Measurements from ENCODE around the gene RFWD3. TPM values are rescaled to one million over a fixed set of nuclear protein-coding genes. Genes with fewer than 3 reads are reported as not detected.
"Not testable (repeated sequence)": the region's sequence is repeated elsewhere in the genome, so short reads cannot be mapped to it uniquely, and the experiment has no call there.

The RFWD3 gene
- total RNA-seq, 1 donor from 2014 or later: 5.8 TPM

DNA sequence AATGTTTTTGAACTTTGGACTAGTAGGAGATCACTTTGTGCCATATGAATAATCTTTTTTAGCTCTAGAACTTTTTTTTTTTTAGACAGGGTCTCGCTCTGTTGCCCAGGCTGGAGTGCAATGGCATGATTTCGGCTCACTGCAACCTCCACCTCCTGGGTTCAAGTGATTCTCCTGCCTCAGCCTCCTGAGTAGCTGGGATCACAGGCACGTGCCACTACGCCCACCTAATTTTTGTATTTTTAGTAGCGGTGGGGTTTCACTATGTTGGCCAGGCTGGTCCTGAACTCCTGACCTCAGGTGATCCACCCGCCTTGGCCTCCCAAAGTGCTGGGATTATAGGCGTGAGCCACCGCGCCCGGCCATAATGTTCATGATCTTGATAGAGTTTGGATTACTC is 2.2 kb upstream of the RFWD3 start:
- DNase-seq (ENCODE audit: low spot score); intact Hi-C loops (cut with DNase I): not testable (repeated sequence)

GRCh38 chr16:74667255-74667700 is 601 bp upstream of the RFWD3 start:
- DNase-seq (ENCODE audit: low spot score): no peak

DNA sequence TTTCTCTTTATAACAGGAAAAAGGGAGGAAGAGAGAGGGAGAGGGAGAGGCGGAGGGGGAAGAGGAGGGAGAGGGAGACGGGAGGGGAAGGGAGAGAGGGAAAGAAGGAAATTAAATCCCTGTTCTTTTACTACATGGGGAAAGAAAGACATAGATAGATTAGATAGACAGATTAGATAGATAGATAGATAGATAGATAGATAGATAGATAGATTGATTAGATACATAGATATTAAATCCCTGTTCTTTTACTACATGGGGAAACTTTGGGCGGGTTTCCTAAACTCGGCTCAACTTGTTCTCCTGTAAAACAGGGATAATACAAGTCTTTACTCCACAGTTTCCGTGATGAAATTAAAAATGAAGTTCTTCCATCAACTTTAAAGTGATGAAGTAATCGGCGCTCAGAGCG is 661 bp downstream of the RFWD3 start:
- intact Hi-C loops (cut with DNase I): no loop called here
- no peak for DNase-seq (ENCODE audit: low spot score)

More at GRCh38 chr16:74667255-74667700, 601 bp upstream of the RFWD3 start:
- intact Hi-C loops (cut with DNase I): no loop called here

DNA sequence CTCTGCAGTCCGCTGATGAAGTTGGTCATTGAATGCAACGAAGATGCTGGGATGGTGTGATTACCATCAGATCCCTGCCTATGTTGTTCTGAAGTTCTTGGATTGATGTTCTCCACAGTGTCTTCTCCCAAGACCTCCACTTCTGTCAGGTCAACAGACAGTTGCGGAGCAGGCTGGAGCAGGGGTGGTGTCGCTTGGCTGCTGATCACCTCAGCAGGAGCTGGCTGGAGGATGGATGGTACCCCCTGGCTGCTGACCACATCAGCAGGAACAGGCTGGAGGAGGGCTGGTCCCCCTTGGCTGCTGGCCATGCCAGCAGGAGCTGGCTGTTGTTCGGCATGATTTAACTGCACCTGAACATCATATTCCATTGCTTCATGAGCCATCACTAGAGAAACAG is 5.6 kb downstream of the RFWD3 start:
- intact Hi-C loops (cut with DNase I): no loop called here

GRCh38 chr16:74660383-74660782 is 6.3 kb downstream of the RFWD3 start:
- DNase-seq (ENCODE audit: low spot score): no peak
- intact Hi-C loops (cut with DNase I): no loop called here

More for the DNA sequence above, 5.6 kb downstream of the RFWD3 start:
- DNase-seq (ENCODE audit: low spot score): no peak

- DNase-seq (ENCODE audit: low spot score): no peak
- intact Hi-C loops (cut with DNase I): no loop called here
These were observed 7.6 kb downstream of the RFWD3 start for GRCh38 chr16:74659041-74659440.

GRCh38 chr16:74657870-74658642 is 8.6 kb downstream of the RFWD3 start:
- no peak for DNase-seq (ENCODE audit: low spot score)
- intact Hi-C loops (cut with DNase I): no loop called here

DNA sequence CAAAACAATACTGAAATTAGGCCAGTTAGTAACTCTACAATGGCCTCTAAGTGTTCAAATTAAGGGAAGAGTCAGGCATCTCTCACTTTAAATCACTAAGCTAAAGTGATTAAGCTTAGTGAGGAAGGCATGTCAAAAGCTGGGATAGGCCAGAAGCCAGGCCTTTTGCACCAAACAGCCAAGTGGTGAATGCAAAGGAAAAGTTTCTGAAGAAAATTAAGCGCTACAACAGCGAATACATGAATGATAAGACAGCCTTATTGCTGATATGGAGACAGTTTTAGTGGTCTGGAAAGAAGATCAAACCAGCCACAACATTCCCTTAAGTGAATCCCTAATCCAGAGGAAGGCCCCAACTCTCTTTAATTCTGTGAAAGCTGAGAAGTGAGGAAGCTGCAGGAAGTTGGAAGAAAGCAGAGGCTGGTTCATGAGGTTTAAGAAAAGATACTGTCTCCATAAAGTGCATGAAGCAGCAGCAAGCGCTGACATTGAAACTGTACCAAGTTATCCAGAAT is 12.1 kb downstream of the RFWD3 start:
- intact Hi-C loops (cut with DNase I): no loop called here
- no peak for DNase-seq (ENCODE audit: low spot score)

- DNase-seq (ENCODE audit: low spot score); intact Hi-C loops (cut with DNase I): not testable (repeated sequence)
These were observed 13.8 kb downstream of the RFWD3 start for GRCh38 chr16:74652883-74653282.

GRCh38 chr16:74652249-74652648 is 14.4 kb downstream of the RFWD3 start:
- intact Hi-C loops (cut with DNase I): no loop called here
- no peak for DNase-seq (ENCODE audit: low spot score)

GRCh38 chr16:74651841-74652240 is 14.8 kb downstream of the RFWD3 start:
- intact Hi-C loops (cut with DNase I): no loop called here
- DNase-seq (ENCODE audit: low spot score): no peak

DNA sequence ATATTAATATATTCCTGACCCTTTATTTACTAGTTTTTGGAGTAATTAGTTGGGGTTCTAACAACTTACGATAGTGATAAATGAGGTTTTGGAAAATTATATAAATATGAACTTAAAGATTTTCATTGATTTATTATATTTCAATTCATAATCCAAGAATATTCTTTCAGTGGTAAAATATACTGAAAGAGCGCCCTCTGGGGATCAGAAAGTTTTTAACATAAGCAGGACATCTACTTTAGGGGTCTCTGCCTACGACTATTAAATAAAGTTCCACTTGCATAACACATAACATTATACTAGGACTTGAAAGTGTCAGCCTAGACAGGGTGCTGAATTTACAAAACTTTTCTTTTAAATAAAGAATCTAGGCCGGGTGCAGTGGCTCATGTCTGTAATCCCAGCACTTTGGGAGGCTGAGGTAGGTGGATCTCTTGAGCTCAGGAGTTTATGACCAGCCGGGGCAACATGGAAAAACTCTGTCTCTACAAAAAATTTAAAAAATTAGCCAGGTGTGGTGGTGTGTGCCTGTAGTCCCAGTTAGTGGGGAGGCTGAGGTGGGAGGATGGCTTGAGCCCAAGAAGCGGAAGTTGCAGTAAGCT is 15.6 kb downstream of the RFWD3 start:
- intact Hi-C loops (cut with DNase I): no loop called here
- no peak for DNase-seq (ENCODE audit: low spot score)

DNA sequence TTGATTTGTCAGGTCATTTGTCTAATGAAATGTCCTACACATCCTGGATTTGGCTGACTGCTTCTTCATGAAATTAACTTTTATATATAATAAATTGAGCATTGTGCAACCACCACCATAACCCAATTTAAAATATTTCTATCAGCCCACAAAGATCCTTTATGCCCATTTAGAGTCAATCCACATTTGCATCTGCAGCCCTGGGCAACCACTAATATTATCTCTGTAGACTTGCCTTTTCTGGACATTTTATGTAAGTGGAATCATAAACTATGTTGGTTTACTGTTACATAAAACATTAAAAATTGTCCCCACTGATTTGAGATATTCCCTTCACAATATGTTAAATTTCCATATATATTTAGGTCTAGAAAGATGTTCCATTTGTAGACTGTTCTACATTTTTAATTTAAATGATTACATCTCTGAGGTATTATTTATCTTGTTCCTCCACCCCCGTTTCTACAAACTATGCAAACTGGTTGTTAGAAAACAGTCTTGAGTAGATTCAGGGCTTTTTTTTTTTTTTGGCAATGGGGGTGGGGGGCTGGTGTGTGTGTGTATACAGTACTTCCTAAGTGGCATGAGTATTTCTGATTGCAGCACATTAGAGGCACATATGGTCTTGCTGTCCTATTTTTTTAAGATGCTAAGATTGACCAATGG is 16.7 kb downstream of the RFWD3 start:
- no peak for DNase-seq (ENCODE audit: low spot score)
- intact Hi-C loops (cut with DNase I): no loop called here

- intact Hi-C loops (cut with DNase I): no loop called here
- no peak for DNase-seq (ENCODE audit: low spot score)
These were observed 24.7 kb downstream of the RFWD3 start for GRCh38 chr16:74641969-74642368.

DNA sequence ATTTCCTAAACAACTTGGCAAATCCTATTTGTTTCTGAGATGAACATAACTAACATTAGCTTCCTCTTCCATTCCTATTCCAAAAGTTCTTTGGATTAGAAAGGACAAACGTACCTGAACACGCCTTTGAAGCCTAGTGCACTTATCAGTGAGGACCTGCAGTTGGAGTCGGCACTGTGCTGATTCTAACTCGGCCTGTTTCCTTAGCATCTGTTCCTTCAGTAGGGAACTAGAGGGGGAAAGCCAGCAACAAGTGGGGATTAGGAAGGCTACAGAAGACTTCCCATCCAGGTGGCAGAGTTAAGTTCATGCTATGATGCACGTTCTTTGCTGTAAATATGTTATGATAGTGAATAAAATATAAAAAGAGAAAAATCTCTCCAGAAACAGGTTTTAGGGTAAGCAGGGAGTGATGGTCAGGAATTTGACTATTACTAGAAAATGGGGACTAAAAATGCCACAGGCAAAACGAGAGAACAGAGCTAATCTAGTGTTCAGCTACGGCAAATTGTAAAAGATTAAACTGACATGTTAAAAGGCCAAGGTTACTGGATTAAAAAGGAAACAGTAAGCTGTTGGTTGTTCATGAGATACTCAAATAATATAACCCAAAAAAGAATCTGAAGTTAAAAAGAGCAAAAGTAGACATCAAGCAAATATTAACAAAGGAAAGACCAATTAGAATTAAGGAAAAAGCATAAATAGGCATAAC is 28.8 kb downstream of the RFWD3 start:
- intact Hi-C loops (cut with DNase I): no loop called here
- DNase-seq (ENCODE audit: low spot score): no peak

DNA sequence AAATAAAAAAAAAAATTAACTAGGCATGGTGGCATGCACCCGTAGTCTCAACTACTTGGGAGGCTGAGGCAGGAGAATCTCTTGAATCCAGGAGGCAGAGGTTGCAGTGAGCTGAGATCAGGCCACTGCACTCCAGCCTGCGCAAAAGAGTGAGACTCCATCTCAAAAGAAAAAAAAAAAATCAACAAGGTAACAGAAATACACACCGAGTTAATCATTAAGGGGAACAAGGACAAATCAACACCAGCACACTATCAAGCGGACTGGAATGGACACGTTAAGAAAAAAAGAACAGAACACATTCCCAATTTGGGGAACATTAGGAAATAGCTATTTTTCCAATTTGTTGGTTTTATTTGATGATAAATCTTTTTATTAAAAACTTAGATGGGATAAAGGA is 31.4 kb downstream of the RFWD3 start:
- intact Hi-C loops (cut with DNase I): no loop called here
- DNase-seq (ENCODE audit: low spot score): no peak

DNA sequence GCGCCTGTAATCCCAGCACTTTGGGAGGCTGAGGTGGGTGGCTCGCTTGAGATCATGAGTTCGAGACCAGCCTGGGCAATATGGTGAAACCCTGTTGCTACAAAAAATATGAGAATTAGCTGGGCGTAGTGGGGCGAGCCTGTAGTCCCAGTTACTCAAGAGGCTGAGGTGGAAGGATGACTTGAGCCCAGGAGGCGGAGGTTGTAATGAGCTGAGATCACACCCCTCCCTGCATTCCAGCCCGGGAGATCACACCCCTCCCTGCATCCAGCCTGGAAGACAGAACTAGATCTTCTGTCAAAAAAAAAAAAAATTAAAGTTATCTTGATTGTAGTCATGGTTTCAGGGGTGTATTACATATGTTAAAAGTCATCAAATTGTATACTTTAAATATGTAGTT is 33.0 kb downstream of the RFWD3 start:
- DNase-seq (ENCODE audit: low spot score): no peak
- intact Hi-C loops (cut with DNase I): no loop called here

DNA sequence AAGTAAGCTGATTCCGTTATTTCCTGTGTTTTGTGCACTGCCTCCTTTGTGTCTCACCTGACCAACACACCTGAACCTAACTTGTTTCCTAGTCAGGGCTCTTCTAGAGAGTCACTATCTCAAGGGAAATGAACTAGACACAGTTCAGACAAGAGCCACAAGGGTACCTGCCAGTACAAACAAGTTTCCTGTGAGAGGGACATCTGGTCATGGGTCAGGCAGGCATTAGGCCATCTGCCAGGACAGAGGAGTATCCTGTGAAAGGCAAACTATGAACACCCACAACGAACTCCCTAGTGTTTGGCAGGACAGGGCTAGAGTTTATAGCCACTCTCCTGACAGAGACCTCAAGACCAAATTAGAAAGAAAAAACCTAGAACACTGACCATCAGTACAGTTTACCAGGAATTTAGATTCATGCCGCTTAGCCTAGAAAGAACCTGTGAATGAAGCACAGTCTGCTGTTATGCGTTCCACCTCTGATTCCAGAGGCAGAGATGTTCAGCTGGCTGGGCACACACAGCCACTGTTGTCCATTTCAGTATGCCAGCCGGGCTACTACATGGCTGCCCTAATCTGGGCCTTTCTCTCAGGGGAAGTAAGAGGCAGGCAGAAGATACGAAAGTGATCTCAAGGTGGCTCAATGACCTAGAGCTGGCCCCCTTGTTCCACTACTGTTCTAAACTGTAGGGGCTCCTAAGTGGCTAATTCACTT is 39.0 kb downstream of the RFWD3 start:
- intact Hi-C loops (cut with DNase I): loop anchor here (10.0 kb wide), 1 partner anchor 313 kb away; no protein-coding TSS in a partner anchor
- DNase-seq (ENCODE audit: low spot score): no peak

GRCh38 chr16:74626741-74627416 is 39.8 kb downstream of the RFWD3 start:
- no peak for DNase-seq (ENCODE audit: low spot score)
- intact Hi-C loops (cut with DNase I): loop anchor here (10.0 kb wide), 1 partner anchor 312 kb away; no protein-coding TSS in a partner anchor

Measured in cardiac septum (tissue), 1 donor.